ENCODE data around the gene SKI.
A peak's percentile ranks its signal among the peaks of the same experiment; 100 is the strongest.
"Not testable (repeated sequence)": the region's sequence is repeated elsewhere in the genome, so short reads cannot be mapped to it uniquely, and the experiment has no call there.

Gene SKI

GRCh38 chr1:2292725-2293450 is 64.8 kb downstream of the SKI start:
- TF ChIP-seq CTCF (conservative IDR thresholded peaks at IDR 0.05; ENCODE audit: low read depth, low read length), result no peak
- no peak overlapping the region for H3K4me3 ChIP-seq (ENCODE audit: low read depth, low read length)
- DNase-seq (ENCODE audit: low read depth), result no peak

- DNase-seq (ENCODE audit: low read depth), result no peak
- H3K4me3 ChIP-seq (ENCODE audit: low read depth, low read length), result no peak overlapping the region
- TF ChIP-seq CTCF (conservative IDR thresholded peaks at IDR 0.05; ENCODE audit: low read depth, low read length), result no peak
Observed at GRCh38 chr1:2294033-2294724, 66.1 kb downstream of the SKI start.

GRCh38 chr1:2294725-2295078 is 66.6 kb downstream of the SKI start:
- TF ChIP-seq CTCF (conservative IDR thresholded peaks at IDR 0.05; ENCODE audit: low read depth, low read length), result no peak
- H3K4me3 ChIP-seq (ENCODE audit: low read depth, low read length), result no peak overlapping the region
- no peak for DNase-seq (ENCODE audit: low read depth)

- no peak for DNase-seq (ENCODE audit: low read depth)
- H3K4me3 ChIP-seq (ENCODE audit: low read depth, low read length), result no peak overlapping the region
- no peak for TF ChIP-seq CTCF (conservative IDR thresholded peaks at IDR 0.05; ENCODE audit: low read depth, low read length)
Observed at GRCh38 chr1:2295526-2295925, 67.4 kb downstream of the SKI start.

GRCh38 chr1:2296211-2296610 is 68.1 kb downstream of the SKI start:
- peak; percentile 61 for DNase-seq (ENCODE audit: low read depth)
- H3K4me3 ChIP-seq (ENCODE audit: low read depth, low read length), result not testable (repeated sequence)

- H3K4me3 ChIP-seq (ENCODE audit: low read depth, low read length), result no peak overlapping the region
- TF ChIP-seq CTCF (conservative IDR thresholded peaks at IDR 0.05; ENCODE audit: low read depth, low read length), result no peak
- peak; percentile 57 for DNase-seq (ENCODE audit: low read depth)
Observed at GRCh38 chr1:2296614-2297013, 68.5 kb downstream of the SKI start.

GRCh38 chr1:2297246-2298011 is 69.3 kb downstream of the SKI start:
- no peak for TF ChIP-seq CTCF (conservative IDR thresholded peaks at IDR 0.05; ENCODE audit: low read depth, low read length)
- DNase-seq (ENCODE audit: low read depth), result no peak
- H3K4me3 ChIP-seq (ENCODE audit: low read depth, low read length), result no peak overlapping the region

Data from choroid plexus epithelial cell (primary cell).